TTC549 (cell line): ENCODE data around the gene SPEN.
"Not testable (repeated sequence)": the region's sequence is repeated elsewhere in the genome, so short reads cannot be mapped to it uniquely, and the experiment has no call there.

ENCODE experiments used
- FAIRE-seq: peaks from 2 replicates; lab custom pipeline; 2012; peaks lifted over from hg19 to GRCh38; lab: Jason Lieb, UNC

The SPEN gene

GRCh38 chr1:15834406-15835204, 12.9 kb upstream of the SPEN start:
- FAIRE-seq, result no peak

GRCh38 chr1:15835205-15835740, 12.2 kb upstream of the SPEN start:
- FAIRE-seq, result no peak

- FAIRE-seq, result peak; percentile 86
Observed at GRCh38 chr1:15835741-15836510, 11.6 kb upstream of the SPEN start.

DNA sequence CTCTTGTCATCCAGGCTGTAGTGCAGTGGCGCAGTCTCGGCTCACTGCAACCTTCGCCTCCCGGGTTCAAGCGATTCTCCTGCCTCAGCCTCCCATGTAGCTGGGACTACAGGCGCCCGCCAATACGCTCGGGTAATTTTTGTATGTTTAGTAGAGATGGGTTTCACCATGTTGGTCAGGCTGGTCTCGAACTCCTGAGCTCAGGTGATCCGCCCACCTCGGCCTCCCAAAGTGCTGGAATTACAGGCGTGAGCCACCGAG, 11.1 kb upstream of the SPEN start:
- not testable (repeated sequence) for FAIRE-seq

DNA sequence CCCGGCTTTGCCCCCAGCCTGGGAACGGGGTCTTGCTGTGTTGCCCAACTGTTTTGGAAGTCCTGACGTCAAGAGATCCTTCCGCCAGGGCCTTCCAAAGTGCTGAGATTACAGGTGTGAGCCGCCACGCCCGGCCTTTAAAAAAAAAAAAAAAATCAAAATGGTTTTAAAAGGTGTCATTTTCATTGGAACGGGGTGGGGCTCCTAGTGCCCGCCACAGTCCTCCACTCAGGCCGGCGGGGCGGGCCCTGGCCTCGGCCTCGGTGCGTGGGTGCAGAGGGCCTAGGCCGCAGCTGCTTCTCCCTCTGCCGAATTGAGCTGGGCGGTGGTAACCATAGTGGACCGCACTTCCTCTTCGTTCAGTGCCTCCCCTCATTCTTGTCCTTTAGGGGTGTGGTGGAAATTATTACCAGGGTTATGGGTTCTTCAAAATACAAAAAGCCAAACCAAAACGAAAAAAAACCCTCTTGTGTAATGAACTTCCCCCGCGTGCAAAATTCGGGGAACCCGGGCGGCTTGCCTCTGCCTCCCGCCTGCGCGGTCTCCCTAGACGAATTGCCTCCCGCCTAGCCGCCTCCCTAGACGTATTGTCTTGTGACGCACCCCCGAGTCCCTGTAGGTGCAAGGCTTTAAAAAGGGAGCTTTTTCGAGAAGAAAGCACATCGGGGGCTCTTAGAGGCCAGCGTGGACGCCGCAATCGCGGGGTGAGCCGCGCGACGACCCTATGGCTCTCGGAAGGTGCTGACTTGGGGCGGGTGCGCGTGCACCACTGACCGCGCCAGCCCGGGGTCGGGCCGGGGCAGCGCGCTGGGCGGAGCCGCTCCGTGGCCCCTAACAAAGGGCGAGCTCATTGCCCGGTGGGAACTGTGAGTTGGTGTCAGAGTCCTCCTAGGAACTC, 10.5 kb upstream of the SPEN start:
- FAIRE-seq, result no peak

GRCh38 chr1:15837931-15838330, 9.6 kb upstream of the SPEN start:
- FAIRE-seq, result no peak

GRCh38 chr1:15838721-15839120, 8.8 kb upstream of the SPEN start:
- FAIRE-seq, result no peak

- no peak for FAIRE-seq
Observed at GRCh38 chr1:15843826-15844572, 3.5 kb upstream of the SPEN start.

GRCh38 chr1:15846056-15846455, 1.5 kb upstream of the SPEN start:
- not testable (repeated sequence) for FAIRE-seq

GRCh38 chr1:15847893-15848142, 311 bp downstream of the SPEN start:
- FAIRE-seq, result no peak

DNA sequence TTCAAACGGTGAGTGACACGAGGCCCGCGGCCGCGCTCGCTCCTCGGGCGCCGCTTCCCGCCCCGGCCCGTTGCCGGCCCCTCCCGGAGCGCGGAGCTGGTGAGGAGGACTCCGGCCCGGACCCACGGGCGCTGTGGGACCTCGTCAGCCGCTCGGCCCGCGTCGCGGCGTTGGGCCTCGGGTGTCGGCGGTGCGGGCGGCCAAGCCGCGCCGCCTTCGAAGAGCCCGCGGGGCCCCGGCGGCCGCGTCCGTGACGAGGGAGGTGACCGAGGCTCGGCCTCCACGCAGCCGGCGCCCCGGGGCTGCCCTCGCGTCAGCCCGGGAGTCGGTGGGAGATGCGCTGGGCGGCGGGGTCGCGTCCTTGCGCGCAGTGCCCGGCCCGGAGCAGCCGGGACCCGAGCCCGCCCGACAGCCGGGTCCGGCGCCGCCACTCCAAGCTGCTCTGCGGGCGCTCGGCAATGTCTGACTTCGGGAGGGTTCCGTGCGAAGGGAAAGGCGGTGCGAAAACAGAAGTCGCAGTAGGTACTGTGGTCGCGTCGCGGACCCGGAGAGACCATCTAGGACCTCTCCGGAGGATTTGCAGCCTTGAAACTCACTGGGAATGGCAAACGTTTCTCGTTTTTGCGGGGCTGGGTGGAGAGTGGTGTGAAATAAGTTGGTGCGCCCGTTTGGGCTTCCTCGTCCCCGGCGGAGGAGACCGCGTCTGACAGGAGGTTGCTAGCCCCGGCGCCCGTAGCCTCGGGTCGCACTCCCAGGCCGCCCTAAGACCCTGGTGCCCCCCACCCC, 829 bp downstream of the SPEN start:
- no peak for FAIRE-seq

DNA sequence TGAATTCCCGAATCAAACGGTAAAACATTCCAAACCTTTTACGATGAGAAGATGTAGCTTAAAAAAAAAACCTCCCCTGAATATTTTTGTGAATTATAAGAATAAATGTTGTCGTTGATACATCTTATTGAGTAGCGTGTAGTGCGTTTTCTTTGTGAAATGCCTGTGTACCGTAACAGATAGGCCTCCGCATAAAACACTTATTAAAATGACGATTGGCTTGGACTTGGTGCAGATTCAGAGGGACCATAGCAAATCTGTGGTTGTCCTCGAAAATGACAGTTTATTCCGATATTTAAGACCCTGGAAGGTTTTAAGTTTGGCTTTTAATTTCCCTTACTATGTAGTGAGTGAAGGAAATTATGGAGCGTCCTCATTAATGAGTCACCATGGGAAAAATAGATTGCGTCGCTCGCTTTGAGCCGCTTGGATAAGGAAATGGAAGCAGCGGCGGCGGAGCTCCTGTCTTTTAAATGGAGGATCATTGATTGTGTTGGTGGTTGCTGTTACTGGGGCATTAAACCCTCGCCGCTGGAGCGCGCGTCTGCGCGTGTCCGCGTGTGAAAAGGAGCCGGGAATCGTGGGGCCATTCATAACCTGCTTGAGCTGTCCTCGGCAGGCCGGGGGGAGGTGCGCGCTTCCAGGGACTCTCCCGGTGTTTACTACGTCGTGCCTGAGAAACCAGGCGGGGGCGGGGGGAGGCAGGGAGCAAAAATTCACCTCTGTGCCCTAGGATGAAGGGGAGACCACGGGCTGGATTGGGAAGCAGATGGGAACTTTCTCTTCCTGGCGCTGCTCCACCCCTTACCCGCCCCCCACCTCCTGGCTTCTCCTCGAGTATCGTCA, 1.6 kb downstream of the SPEN start:
- FAIRE-seq, result no peak

- no peak for FAIRE-seq
Observed at GRCh38 chr1:15849775-15850324, 2.3 kb downstream of the SPEN start.

DNA sequence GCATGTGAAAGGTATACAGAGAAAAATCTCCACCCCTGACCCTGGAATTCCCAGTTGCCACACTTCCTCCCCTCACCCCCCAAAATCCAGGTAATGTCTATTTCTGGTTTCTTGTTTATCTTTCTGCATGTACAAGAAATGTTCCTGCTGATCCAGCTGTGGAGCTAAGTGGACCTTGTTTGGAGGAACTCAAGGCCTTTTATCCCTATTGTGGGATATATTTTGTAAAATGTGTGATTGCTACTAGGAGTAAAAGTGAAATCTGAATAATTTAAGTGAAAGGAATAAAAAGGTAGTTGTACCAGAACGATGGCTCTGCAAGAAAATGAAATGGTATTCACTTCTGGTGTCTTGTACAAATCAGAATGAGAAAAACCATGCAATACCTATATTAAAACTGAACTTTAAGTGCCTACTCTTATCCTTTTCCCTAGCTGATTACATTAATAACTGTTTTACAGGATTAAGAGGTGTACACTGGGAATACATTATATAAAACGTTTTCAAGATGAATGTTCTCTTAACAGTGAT, 3.0 kb downstream of the SPEN start:
- FAIRE-seq, result no peak

- FAIRE-seq, result no peak
Observed at GRCh38 chr1:15851210-15852035, 3.9 kb downstream of the SPEN start.

GRCh38 chr1:15852036-15852827, 4.7 kb downstream of the SPEN start:
- FAIRE-seq, result no peak

DNA sequence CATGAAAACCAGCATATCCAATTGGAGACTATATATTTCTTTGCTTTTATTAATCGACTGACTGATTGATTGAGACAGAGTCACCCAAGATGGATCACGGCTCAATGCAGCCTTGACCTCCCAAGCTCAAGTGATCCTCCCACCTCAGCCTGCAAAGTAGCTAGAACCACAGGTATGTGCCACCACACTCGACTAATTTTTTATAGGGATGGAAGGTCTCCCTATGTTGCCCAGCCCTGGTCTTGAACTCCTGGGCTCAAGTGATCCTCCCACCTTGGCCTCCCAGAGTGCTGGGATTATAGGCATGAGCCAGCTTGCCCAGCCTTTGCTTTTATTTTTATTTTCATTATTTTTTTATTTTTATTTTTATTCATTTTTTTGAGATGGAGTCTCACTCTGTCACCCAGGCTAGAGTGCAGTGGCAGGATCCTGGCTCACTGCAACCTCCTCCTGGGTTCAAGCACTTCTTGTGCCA, 5.4 kb downstream of the SPEN start:
- no peak for FAIRE-seq

DNA sequence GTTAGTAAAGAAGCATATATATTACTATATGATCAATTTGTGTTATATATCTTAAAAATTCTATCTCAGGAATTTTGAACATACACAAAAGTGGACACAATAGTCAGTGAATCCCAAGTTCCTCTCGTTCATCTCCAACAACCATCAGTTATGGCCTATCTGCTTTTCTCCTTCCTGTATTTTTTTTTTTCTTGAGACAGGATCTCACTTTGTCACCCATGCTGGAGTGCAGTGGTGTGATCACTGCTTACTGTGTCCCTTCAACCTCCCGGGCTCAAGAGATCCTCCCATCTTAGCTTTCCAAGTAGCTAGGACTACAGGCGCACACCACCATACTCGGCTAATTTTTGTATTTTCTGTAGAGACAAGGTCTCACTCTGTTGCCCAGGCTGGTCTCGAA, 9.4 kb downstream of the SPEN start:
- FAIRE-seq, result no peak
